HG02884 (cell line): ENCODE measurements around the gene YOD1.

Experiments
- ATAC-seq: cut with Tn5 transposase; IDR thresholded peaks from one replicate; pipeline ENCODE4 v1.9.1; 2021; ENCODE audit warnings: mild to moderate bottlenecking, moderate library complexity; ENCODE audit not compliant: unreplicated experiment

Gene YOD1

GRCh38 chr1:207028884-207029650 lies 21.9 kb downstream of the YOD1 start:
- ATAC-seq: no peak

- no peak for ATAC-seq
Measured at GRCh38 chr1:207027921-207028320, 23.1 kb downstream of the YOD1 start.

GRCh38 chr1:207027206-207027777 lies 23.7 kb downstream of the YOD1 start:
- ATAC-seq: no peak

- no peak for ATAC-seq
Measured at GRCh38 chr1:207026104-207026534, 24.9 kb downstream of the YOD1 start.

GRCh38 chr1:207025146-207025880 lies 25.7 kb downstream of the YOD1 start:
- no peak for ATAC-seq

- ATAC-seq: no peak
Measured at GRCh38 chr1:207024202-207025145, 26.5 kb downstream of the YOD1 start.

- ATAC-seq: no peak
Measured at GRCh38 chr1:207022996-207023679, 27.9 kb downstream of the YOD1 start.

- ATAC-seq: no peak
Measured at GRCh38 chr1:207021876-207022596, 29.0 kb downstream of the YOD1 start.

- no peak for ATAC-seq
Measured at GRCh38 chr1:207021139-207021861, 29.7 kb downstream of the YOD1 start.

- no peak for ATAC-seq
Measured at GRCh38 chr1:207020709-207021107, 30.3 kb downstream of the YOD1 start.

- ATAC-seq: no peak
Measured at GRCh38 chr1:207020065-207020708, 30.8 kb downstream of the YOD1 start.

GRCh38 chr1:207019661-207020060 lies 31.3 kb downstream of the YOD1 start:
- no peak for ATAC-seq

GRCh38 chr1:207019161-207019560 lies 31.8 kb downstream of the YOD1 start:
- ATAC-seq: no peak

- ATAC-seq: no peak
Measured at GRCh38 chr1:207018707-207019106, 32.3 kb downstream of the YOD1 start.

GRCh38 chr1:207017615-207018559 lies 33.1 kb downstream of the YOD1 start:
- ATAC-seq: no peak

GRCh38 chr1:207015791-207016190 lies 35.2 kb downstream of the YOD1 start:
- no peak for ATAC-seq

GRCh38 chr1:207014728-207015127 lies 36.3 kb downstream of the YOD1 start:
- no peak for ATAC-seq
